ENCODE data around the gene PIM3.

DNA sequence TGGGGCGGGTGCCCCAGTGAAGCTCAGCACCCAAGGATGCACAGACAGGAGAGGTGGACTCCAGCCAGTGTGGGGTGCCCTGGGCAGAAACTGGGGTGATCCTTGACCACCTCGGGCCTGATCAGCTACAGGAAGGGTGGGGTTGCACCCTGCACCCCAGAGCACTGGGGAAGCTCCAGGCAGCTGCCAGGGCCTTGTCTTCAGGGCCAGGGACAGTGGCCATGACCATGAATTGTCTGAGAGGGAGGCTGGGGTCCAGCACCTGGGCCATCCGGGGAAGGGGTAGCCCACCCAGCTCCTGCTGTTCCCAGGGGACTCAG is 34.4 kb downstream of the PIM3 start:
- TF ChIP-seq, protein P1, sequence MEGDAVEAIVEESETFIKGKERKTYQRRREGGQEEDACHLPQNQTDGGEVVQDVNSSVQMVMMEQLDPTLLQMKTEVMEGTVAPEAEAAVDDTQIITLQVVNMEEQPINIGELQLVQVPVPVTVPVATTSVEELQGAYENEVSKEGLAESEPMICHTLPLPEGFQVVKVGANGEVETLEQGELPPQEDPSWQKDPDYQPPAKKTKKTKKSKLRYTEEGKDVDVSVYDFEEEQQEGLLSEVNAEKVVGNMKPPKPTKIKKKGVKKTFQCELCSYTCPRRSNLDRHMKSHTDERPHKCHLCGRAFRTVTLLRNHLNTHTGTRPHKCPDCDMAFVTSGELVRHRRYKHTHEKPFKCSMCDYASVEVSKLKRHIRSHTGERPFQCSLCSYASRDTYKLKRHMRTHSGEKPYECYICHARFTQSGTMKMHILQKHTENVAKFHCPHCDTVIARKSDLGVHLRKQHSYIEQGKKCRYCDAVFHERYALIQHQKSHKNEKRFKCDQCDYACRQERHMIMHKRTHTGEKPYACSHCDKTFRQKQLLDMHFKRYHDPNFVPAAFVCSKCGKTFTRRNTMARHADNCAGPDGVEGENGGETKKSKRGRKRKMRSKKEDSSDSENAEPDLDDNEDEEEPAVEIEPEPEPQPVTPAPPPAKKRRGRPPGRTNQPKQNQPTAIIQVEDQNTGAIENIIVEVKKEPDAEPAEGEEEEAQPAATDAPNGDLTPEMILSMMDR (IDR thresholded peaks at IDR 0.05): no peak
- peak in 1 of 2 donors; percentile 40 for TF ChIP-seq POLR2A (IDR thresholded peaks at IDR 0.05)

Measured in Peyer's patch (tissue), 4 donors.